ENCODE results near the gene ACTL9.

DNA sequence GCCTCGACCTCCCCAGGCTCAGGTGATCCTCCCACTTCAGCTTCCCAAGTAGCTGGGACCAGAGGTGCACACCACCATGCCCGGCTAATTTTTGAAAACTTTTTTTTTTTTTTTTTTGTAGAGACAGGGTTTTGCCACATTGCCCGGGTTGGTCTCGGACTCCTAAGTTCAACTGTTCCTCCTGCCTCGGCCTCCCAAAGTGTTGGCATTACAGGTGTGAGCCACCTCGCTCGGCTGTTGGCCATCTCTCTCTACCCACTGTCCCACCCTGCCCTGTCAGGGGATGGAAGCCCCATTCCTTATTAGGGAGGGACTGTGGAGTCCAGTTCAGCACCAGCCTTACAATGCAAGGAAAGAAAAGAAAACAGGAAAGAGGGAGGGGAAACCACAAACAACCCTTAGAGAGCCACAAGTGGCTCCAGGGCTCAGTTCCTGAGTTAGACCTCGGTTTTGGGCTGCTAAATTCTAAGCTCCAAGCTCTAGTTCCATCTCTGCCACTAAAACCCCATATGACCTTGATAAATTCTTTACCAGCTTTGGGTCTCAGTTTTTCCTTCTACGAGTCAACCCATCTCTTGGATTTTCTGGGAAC lies 31.7 kb downstream of the ACTL9 start:
- TF ChIP-seq, protein P1, sequence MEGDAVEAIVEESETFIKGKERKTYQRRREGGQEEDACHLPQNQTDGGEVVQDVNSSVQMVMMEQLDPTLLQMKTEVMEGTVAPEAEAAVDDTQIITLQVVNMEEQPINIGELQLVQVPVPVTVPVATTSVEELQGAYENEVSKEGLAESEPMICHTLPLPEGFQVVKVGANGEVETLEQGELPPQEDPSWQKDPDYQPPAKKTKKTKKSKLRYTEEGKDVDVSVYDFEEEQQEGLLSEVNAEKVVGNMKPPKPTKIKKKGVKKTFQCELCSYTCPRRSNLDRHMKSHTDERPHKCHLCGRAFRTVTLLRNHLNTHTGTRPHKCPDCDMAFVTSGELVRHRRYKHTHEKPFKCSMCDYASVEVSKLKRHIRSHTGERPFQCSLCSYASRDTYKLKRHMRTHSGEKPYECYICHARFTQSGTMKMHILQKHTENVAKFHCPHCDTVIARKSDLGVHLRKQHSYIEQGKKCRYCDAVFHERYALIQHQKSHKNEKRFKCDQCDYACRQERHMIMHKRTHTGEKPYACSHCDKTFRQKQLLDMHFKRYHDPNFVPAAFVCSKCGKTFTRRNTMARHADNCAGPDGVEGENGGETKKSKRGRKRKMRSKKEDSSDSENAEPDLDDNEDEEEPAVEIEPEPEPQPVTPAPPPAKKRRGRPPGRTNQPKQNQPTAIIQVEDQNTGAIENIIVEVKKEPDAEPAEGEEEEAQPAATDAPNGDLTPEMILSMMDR (IDR thresholded peaks at IDR 0.05): no peak
- TF ChIP-seq POLR2A (IDR thresholded peaks at IDR 0.05): no peak
